Measurements from ENCODE around the gene CLDN4. TPM values are rescaled to one million over a fixed set of nuclear protein-coding genes. Genes with fewer than 3 reads are reported as not detected.
"Not testable (repeated sequence)": the region's sequence is repeated elsewhere in the genome, so short reads cannot be mapped to it uniquely, and the experiment has no call there.

The CLDN4 gene
- total RNA-seq, 2 donors from 2014 or later: 0.26 TPM; not detected in 1

- no peaks in the 10 kb centered on the region for H3K4me1 Mint-ChIP-seq
- ATAC-seq (replicated peaks): no peak
- no peak overlapping the region for H3K27ac Mint-ChIP-seq
- peaks cover 10% of the 10 kb centered on the region for H3K27me3 Mint-ChIP-seq
- no peak overlapping the region for H3K4me3 Mint-ChIP-seq
- no peaks in the 10 kb centered on the region for H3K36me3 Mint-ChIP-seq (ENCODE audit: low read depth)
- no peaks in the 10 kb centered on the region for H3K9me3 Mint-ChIP-seq
These were observed 17.8 kb upstream of the CLDN4 start for GRCh38 chr7:73812996-73813395.

DNA sequence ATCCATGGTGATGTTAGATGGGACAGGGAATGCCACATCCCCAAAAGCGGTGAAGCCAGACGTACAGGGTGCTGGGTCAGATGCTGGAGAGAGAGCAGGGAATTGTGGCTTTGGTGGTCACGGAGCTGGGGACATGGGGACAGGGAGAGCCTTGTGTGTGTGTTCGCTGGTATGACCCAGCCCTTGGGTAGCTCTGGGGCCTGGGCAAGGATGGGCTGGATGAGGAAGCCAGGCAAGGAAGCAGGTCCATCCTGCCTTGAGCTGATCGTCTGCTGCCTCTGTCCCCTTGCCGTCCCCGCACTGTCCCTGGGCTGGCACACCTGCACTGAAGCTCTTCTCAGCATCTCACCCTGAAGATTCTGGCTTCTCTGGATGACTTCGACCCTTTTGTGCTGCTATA is 15.4 kb upstream of the CLDN4 start:
- Mint-ChIP-seq H3K27ac (no peak overlapping the region), H3K4me1 (no peaks in the 10 kb centered on the region), H3K27me3 (peaks cover 10% of the 10 kb centered on the region), H3K36me3 (ENCODE audit: low read depth) (no peaks in the 10 kb centered on the region), H3K4me3 (no peak overlapping the region), H3K9me3 (no peaks in the 10 kb centered on the region)
- no peak for ATAC-seq (replicated peaks)

GRCh38 chr7:73817121-73817520 is 13.7 kb upstream of the CLDN4 start:
- H3K4me1 Mint-ChIP-seq: no peaks in the 10 kb centered on the region
- no peaks in the 10 kb centered on the region for H3K36me3 Mint-ChIP-seq (ENCODE audit: low read depth)
- H3K4me3 Mint-ChIP-seq: no peak overlapping the region
- no peaks in the 10 kb centered on the region for H3K9me3 Mint-ChIP-seq
- peaks cover 14% of the 10 kb centered on the region for H3K27me3 Mint-ChIP-seq
- no peak for ATAC-seq (replicated peaks)
- H3K27ac Mint-ChIP-seq: no peak overlapping the region

DNA sequence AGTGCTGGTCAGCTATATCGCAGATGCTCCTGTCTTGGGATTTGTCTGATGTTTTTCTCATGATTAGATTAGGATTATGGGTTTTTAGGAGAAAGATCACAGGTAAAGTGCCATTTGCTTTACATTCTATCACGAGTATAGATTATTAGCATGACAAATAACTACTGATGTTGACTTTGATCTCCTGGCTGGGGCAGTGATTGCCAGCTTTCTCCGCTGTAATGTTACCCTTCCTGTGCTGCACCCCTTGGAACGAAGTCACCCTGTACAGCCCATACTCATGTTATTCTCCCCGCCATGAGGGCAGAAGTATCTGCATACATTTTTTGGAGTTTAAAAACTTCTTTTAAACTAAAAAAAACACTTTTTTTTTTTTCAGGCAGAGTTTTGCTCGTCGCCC is 10.8 kb upstream of the CLDN4 start:
- Mint-ChIP-seq H3K4me1 (no peaks in the 10 kb centered on the region), H3K9me3 (no peaks in the 10 kb centered on the region), H3K27me3 (peaks cover 11% of the 10 kb centered on the region)

GRCh38 chr7:73821597-73822285 is 9.1 kb upstream of the CLDN4 start:
- not testable (repeated sequence) for H3K27me3 Mint-ChIP-seq; H3K36me3 Mint-ChIP-seq (ENCODE audit: low read depth); H3K9me3 Mint-ChIP-seq; H3K4me1 Mint-ChIP-seq; ATAC-seq (replicated peaks); H3K27ac Mint-ChIP-seq; H3K4me3 Mint-ChIP-seq

More for the DNA sequence above, 10.8 kb upstream of the CLDN4 start:
- H3K36me3 Mint-ChIP-seq (ENCODE audit: low read depth): no peaks in the 10 kb centered on the region
- no peak overlapping the region for H3K27ac Mint-ChIP-seq
- ATAC-seq (replicated peaks): no peak
- H3K4me3 Mint-ChIP-seq: no peak overlapping the region

DNA sequence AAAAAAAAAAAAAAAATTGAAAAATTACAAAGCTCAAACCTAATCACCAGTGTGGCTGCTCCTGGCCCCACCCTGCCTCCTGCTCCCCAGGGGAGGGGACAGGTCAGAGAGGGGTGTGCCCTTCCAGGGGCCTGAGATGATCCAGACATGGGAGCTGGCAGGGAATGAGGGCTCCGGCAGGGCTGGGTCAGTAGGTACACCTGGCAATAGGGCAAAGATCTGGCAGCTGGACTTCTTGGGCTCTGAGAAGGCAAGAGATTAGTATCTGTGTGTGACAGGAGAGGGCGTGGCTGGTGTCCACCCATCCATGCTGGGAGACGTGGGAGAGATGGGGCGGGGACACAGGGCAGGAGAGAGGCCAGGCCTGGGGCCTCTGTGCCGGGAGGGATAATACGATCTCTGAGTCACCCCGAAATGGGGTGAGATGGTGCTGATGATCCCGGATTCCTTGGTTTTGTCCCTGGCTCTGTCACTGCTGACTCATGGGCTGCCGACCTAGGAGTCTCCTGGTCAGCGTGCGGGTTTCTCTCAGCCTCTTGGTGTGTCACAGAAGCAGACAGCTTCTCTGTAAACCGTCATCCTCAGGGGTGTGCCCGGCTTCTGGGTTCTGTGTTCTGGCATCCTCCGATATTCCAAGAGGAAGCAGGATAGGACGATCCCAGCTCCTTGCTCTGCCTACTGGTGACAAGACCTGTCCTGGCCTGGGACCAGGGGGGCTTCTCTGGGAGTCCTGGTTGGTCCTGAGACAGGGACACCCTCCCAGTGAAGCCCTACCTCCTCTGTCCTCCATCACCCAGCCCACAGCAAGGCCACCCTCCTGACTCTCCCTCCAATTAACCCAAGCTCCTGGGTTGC is 8.2 kb upstream of the CLDN4 start:
- no peak overlapping the region for H3K4me3 Mint-ChIP-seq
- no peak for ATAC-seq (replicated peaks)

DNA sequence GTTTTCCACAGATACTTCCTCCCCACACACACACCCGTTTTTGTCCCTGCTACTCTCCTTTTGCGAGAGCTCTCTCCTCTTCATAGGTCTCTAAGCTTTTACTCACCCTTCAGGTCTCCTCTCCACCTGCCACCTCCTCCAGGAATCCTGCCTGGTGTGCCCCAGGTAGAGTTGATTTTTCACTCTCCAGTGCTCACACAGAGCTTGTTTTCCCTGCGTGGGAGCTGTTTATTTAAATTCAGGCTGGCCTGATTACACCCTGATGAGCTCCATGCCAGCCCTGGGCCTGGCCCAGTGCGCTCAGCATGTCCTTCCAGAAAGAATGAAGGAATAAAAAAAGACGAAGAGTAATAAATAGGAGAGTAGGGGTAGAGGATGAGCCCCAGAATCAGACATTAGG is 7.5 kb upstream of the CLDN4 start:
- no peak overlapping the region for H3K27ac Mint-ChIP-seq
- H3K27me3 Mint-ChIP-seq: peaks cover 8% of the 10 kb centered on the region
- no peaks in the 10 kb centered on the region for H3K9me3 Mint-ChIP-seq
- H3K4me3 Mint-ChIP-seq: no peak overlapping the region
- no peak for ATAC-seq (replicated peaks)
- no peaks in the 10 kb centered on the region for H3K36me3 Mint-ChIP-seq (ENCODE audit: low read depth)
- peaks cover 3% of the 10 kb centered on the region for H3K4me1 Mint-ChIP-seq

More for the DNA sequence above, 8.2 kb upstream of the CLDN4 start:
- no peaks in the 10 kb centered on the region for H3K36me3 Mint-ChIP-seq (ENCODE audit: low read depth)
- H3K4me1 Mint-ChIP-seq: peaks cover 3% of the 10 kb centered on the region
- H3K27me3 Mint-ChIP-seq: peaks cover 8% of the 10 kb centered on the region
- H3K9me3 Mint-ChIP-seq: no peaks in the 10 kb centered on the region
- H3K27ac Mint-ChIP-seq: no peak overlapping the region

DNA sequence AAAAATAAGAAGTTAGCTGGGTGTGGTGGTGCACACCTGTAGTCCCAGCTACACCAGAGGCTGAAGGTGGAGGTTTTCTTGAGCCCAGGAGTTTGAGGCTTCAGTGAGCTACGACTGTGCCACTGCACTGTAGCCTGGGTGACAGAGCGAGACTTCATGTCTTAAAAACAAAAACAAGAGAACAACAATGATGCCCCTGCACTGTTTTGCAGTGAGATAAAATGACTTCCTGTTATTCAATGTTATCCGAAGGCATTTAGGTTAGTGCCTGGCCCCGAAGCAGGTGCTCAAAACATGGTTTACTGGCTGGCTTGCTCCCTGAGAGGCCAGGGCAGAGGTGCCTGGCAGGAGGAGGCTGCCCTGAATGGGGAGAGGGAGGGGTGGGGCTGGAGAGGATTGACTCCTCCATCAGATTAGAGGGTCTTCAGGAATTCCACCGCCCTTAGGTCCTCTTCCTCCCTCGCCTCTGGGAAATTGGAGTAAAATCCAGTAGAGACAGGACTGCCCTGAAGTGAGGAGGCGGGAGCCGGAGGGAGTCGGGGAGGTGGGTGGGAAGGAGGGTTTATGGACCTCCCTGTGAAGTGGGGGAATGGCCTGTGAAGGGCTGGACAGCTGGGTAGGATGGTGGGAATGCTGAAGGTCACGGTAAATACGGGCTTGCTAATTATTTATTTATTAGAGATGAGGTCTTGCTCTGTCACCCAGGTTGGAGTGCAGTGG is 6.8 kb upstream of the CLDN4 start:
- H3K4me3 Mint-ChIP-seq: no peak overlapping the region
- H3K27ac Mint-ChIP-seq: no peak overlapping the region
- ATAC-seq (replicated peaks): no peak
- H3K9me3 Mint-ChIP-seq: no peaks in the 10 kb centered on the region
- H3K36me3 Mint-ChIP-seq (ENCODE audit: low read depth): no peaks in the 10 kb centered on the region
- H3K27me3 Mint-ChIP-seq: peaks cover 8% of the 10 kb centered on the region
- H3K4me1 Mint-ChIP-seq: peaks cover 3% of the 10 kb centered on the region

- Mint-ChIP-seq H3K9me3 (no peaks in the 10 kb centered on the region), H3K4me3 (no peak overlapping the region), H3K27me3 (peaks cover 11% of the 10 kb centered on the region), H3K27ac (no peak overlapping the region), H3K36me3 (ENCODE audit: low read depth) (no peaks in the 10 kb centered on the region), H3K4me1 (peaks cover 3% of the 10 kb centered on the region)
- ATAC-seq (replicated peaks): no peak
These were observed 5.8 kb upstream of the CLDN4 start for GRCh38 chr7:73824986-73825385.

GRCh38 chr7:73827567-73828106 is 3.2 kb upstream of the CLDN4 start:
- Mint-ChIP-seq H3K4me3 (peak overlapping the region; percentile 8), H3K27ac (no peak overlapping the region), H3K4me1 (peaks cover 3% of the 10 kb centered on the region), H3K9me3 (no peaks in the 10 kb centered on the region), H3K27me3 (peaks cover 7% of the 10 kb centered on the region), H3K36me3 (ENCODE audit: low read depth) (no peaks in the 10 kb centered on the region)
- no peak for ATAC-seq (replicated peaks)

DNA sequence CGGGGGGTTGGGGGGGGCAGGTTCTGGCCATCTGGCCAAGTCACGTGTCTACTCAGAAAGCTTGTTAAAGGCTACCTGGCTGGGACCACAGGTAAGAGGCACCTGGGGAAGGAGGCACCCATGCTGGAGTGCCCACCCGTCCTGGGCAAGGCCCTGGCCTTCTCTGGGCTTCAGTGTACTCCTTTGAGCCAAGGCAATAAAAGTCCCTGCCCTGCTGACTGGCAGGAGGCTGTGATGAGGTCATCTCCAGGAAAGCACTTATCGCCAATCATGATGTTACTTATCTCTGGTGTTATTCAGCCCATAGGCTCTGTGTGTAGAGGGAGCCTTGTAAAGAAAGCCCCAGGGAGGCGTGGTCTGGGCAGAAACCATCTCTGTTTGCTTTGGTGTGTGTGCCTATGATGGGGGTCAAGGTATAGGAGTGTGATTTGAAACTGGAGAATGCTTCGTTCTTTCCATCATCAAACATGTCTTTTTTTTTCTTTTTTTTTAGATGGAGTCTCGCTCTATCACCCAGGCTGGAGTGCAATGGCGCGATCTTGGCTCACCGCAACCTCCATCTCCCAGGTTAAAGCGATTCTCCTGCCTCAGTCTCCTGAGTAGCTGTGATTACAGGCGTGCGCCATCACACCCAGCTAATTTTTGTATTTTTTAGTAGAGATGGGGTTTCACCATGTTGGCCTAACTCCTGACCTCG is 2.5 kb upstream of the CLDN4 start:
- ATAC-seq (replicated peaks): peak; percentile 88
- Mint-ChIP-seq H3K4me1 (peaks cover 3% of the 10 kb centered on the region), H3K27me3 (peaks cover 3% of the 10 kb centered on the region), H3K4me3 (peak overlapping the region; percentile 1), H3K27ac (peak overlapping the region; percentile 38), H3K36me3 (ENCODE audit: low read depth) (no peaks in the 10 kb centered on the region), H3K9me3 (no peaks in the 10 kb centered on the region)

DNA sequence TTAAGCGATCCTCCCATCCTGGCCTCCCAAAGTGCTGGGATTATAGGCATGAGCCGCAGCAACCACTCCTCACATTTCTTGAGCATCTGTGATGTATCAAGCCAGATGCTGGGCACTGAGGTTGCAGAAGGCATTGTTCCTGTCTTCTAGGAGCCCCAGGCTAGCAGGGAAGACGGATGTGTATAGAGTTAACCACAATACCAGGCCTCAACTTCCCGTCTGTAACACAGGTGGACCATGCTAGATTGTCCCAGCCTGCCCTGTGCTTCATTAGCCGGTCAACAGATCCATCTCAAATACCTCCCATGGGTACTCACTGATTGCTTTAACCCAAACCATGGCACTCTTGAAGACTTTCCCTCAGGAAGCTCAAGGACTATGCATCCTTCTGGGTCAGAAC is 1.8 kb upstream of the CLDN4 start:
- H3K27ac Mint-ChIP-seq: no peak overlapping the region
- peaks cover 3% of the 10 kb centered on the region for H3K4me1 Mint-ChIP-seq
- peaks cover 3% of the 10 kb centered on the region for H3K27me3 Mint-ChIP-seq
- ATAC-seq (replicated peaks): no peak
- H3K36me3 Mint-ChIP-seq (ENCODE audit: low read depth): no peaks in the 10 kb centered on the region
- peak overlapping the region; percentile 1 for H3K4me3 Mint-ChIP-seq
- H3K9me3 Mint-ChIP-seq: no peaks in the 10 kb centered on the region

DNA sequence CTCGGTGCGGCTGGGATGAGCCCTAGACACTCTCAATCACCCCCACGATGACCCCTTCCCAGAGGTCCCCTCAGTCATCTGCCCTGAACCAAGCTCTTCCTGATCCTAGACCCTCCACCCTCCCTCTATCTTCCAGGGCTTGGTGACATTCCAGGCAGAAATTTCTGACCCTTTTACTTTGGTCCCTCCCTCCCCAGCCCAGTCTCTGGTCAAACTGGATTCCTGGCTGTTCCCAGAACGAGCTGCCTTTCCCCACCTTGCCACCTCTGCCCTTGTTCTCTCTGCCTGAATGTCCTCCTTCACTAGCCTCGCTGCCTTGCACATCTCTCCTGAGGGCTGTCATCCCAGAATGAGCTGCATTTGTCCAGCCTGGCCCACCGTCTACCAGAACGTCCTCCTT is 1.3 kb upstream of the CLDN4 start:
- H3K36me3 Mint-ChIP-seq (ENCODE audit: low read depth): no peaks in the 10 kb centered on the region
- H3K27ac Mint-ChIP-seq: no peak overlapping the region
- H3K4me3 Mint-ChIP-seq: no peak overlapping the region
- H3K9me3 Mint-ChIP-seq: no peaks in the 10 kb centered on the region
- ATAC-seq (replicated peaks): no peak
- H3K27me3 Mint-ChIP-seq: peaks cover 3% of the 10 kb centered on the region
- H3K4me1 Mint-ChIP-seq: peaks cover 3% of the 10 kb centered on the region
